GM12872 (cell line): Measurements from ENCODE around the gene COX4I1.

Source experiments
- CTCF ChIP-seq: IDR thresholded peaks from 3 replicates; pipeline ENCODE4 v1.5.1; 2011; ENCODE audit warnings: low read depth, mild to moderate bottlenecking, low read length, moderate library complexity; ENCODE audit not compliant: insufficient read depth

COX4I1 gene

GRCh38 chr16:85799497-85800320, at the start of gene COX4I1, which contains the start of gene EMC8:
Gene COX4I1 (plus strand): TSS chr16:85799695. CDS start chr16:85801206, 1,511 bp downstream.
Gene EMC8 (minus strand): TSS chr16:85799544. CDS start chr16:85799295, 249 bp downstream.
- no peak for TF ChIP-seq CTCF

- TF ChIP-seq CTCF = no peak
These were observed 49.7 kb upstream of the COX4I1 start for GRCh38 chr16:85749771-85750145.

- TF ChIP-seq CTCF = peak; percentile 31; the same call in 1 of the 3 replicates
These were observed 49.2 kb upstream of the COX4I1 start for GRCh38 chr16:85750146-85750826.

- no peak for TF ChIP-seq CTCF
These were observed 48.4 kb upstream of the COX4I1 start, which contains the start of gene C16orf74 for GRCh38 chr16:85750827-85751697. Gene C16orf74 (minus strand): TSS chr16:85751096. CDS start chr16:85735217, 15,879 bp downstream.

GRCh38 chr16:85751698-85752501, 47.6 kb upstream of the COX4I1 start:
- no peak for TF ChIP-seq CTCF

- peak; percentile 69 for TF ChIP-seq CTCF
These were observed 46.7 kb upstream of the COX4I1 start for GRCh38 chr16:85752511-85753420.
